ENCODE measurements around the gene DNAJC12. TPM values are rescaled to one million over a fixed set of nuclear protein-coding genes. Genes with fewer than 3 reads are reported as not detected.
"Not testable (repeated sequence)": the region's sequence is repeated elsewhere in the genome, so short reads cannot be mapped to it uniquely, and the experiment has no call there.

DNAJC12 gene
- total RNA-seq: 0.16 TPM

GRCh38 chr10:67837541-67838314 lies at the start of gene DNAJC12:
Gene DNAJC12, minus strand, starts transcription at chr10:67838188. Its CDS starts 177 bp downstream, at chr10:67838011.
- peak; percentile 72 for ATAC-seq

GRCh38 chr10:67884842-67885670 lies 47.1 kb upstream of the DNAJC12 start:
- ATAC-seq: peak; percentile 87

- ATAC-seq: peak; percentile 95
Measured at GRCh38 chr10:67884313-67884841, 46.4 kb upstream of the DNAJC12 start, which contains the start of gene SIRT1. Gene SIRT1, plus strand, starts transcription at chr10:67884656. Its CDS starts 66 bp downstream, at chr10:67884722.

GRCh38 chr10:67883710-67884312 lies 45.8 kb upstream of the DNAJC12 start:
- ATAC-seq: peak; percentile 48

GRCh38 chr10:67878133-67878532 lies 40.1 kb upstream of the DNAJC12 start:
- ATAC-seq: no peak

GRCh38 chr10:67877421-67877820 lies 39.4 kb upstream of the DNAJC12 start:
- not testable (repeated sequence) for ATAC-seq

- no peak for ATAC-seq
Measured at GRCh38 chr10:67875340-67876238, 37.6 kb upstream of the DNAJC12 start.

- no peak for ATAC-seq
Measured at GRCh38 chr10:67869996-67870395, 32.0 kb upstream of the DNAJC12 start.

GRCh38 chr10:67868132-67868531 lies 30.1 kb upstream of the DNAJC12 start:
- ATAC-seq: no peak

GRCh38 chr10:67864607-67865371 lies 26.8 kb upstream of the DNAJC12 start:
- no peak for ATAC-seq

- no peak for ATAC-seq
Measured at GRCh38 chr10:67863094-67863493, 25.1 kb upstream of the DNAJC12 start.

- no peak for ATAC-seq
Measured at GRCh38 chr10:67861750-67862432, 23.9 kb upstream of the DNAJC12 start.

- no peak for ATAC-seq
Measured at GRCh38 chr10:67858971-67859370, 21.0 kb upstream of the DNAJC12 start.

- no peak for ATAC-seq
Measured at GRCh38 chr10:67853512-67853911, 15.5 kb upstream of the DNAJC12 start.

GRCh38 chr10:67852761-67853160 lies 14.8 kb upstream of the DNAJC12 start:
- no peak for ATAC-seq

GRCh38 chr10:67851186-67851585 lies 13.2 kb upstream of the DNAJC12 start:
- no peak for ATAC-seq

GRCh38 chr10:67849331-67850011 lies 11.5 kb upstream of the DNAJC12 start:
- peak; percentile 96 for ATAC-seq

GRCh38 chr10:67843284-67843683 lies 5.3 kb upstream of the DNAJC12 start:
- ATAC-seq: no peak

GRCh38 chr10:67841737-67842136 lies 3.7 kb upstream of the DNAJC12 start:
- ATAC-seq: no peak

GRCh38 chr10:67839951-67840350 lies 2.0 kb upstream of the DNAJC12 start:
- ATAC-seq: no peak
